Stimulated activated CD4-positive, alpha-beta T cell treated with anti-CD3 and anti-CD28 coated beads, Interleukin-4, amount 100 ng/mL, for 48 hours (primary cell): ENCODE measurements around the gene SORL1.

Experiments used
- DNase-seq, 2 donors: peaks; one replicate each; pipeline ENCODE4 v3.0.0-alpha.2; 2020; ENCODE audit warnings: low read depth in 2 of 2

The SORL1 gene

DNA sequence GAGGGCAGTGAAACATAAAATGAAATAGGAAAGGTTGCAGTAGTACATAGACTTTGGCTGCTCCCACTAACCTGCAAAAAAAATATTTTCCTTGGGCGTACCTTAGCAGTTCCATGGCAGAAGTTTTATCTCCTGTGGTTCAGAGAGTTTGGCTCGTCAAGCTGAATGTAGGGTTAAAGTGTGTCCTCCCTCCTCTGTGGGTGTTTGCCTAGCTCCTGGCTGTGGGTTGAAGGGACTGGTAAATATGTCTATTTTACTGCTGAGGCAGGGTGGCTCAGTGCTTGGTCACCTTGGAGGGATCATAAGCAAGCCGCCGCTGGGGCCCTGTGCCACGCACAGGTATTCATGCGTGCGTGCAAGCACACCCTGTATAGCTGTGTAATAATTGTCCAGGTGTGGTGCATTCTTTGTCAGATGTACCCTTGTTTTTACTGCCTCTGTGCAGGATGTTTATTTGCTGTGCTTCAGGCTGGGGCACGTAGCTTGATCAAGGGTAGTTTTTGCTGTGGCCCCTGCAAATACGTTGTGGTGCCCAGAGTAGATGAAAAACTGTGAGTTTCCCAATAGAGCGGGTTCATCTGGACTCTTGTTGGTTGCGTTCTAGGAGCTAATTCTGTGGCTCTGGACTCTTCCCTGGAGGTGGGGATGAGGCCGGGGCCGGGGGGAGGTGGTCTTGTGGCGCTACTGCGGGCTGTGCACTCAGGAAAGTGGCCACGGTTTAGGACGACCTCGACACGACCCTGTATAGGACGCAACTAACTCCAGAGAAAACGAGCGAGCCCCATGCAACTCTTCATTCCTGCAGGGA, 732 bp upstream of the SORL1 start:
- no peak for DNase-seq

DNA sequence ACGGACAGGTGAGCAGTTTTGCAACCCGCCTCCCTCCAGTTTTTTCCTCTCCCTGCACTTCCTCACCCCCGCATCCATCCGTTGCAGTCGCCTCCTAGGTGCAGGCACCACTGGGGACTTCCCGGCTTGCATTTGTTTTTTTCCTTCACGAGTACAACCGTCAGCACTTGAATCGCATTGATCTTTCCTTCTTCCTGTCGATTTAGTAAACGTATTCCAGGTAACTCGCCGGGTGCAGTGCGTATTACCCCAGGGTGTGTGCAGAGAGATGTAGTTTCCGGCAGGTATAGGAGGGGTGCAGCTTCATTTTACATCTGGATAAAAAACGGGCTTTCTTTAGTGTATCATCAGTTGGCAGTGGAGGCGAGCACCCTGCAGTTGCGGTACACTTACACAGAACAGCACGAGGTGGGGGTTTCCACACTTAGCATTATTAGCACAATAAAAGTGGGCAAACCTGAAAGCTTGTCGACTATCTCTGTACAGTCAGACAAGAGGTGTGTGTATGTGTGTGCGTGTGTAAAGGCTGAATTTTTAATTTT, 566 bp downstream of the SORL1 start, which contains the start of gene SORL1-AS1:
TSS of gene SORL1-AS1 (minus strand) at position 359 of the 542 bp plus-strand sequence.
- no peak for DNase-seq

DNA sequence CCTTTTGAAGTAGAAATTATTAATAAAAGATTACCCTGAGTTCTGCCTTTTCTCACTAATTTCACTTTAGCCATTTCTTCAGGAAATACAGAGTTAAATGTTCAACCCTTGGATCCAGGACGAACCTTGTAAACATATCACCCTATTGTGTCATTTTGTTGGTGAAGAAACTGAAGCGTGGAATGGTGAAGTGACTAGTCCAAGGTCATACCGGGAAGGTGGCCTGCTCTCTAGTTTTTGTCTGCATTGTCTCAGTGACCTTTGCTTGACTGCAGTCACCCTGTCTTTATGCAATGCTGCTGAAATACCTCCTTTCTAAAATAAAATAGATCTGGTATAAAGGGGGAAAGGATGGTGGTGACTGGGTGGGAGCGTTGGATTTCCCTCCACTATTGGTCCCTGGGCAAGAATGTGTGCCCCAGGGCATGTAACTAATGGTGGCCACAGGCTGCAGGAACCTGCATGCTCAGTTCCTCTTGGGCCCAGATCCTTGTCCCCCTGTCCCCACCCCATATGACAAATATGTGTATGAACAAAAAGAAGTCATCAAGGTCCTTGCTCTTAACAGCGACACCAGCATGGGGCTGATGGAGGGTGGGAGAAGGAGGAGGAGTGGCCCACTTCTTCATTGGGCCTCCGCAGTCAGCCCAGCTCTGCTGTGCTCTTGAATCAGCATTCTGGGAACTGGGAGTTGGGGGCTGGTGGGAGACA, 1.6 kb downstream of the SORL1 start:
- DNase-seq = no peak

DNA sequence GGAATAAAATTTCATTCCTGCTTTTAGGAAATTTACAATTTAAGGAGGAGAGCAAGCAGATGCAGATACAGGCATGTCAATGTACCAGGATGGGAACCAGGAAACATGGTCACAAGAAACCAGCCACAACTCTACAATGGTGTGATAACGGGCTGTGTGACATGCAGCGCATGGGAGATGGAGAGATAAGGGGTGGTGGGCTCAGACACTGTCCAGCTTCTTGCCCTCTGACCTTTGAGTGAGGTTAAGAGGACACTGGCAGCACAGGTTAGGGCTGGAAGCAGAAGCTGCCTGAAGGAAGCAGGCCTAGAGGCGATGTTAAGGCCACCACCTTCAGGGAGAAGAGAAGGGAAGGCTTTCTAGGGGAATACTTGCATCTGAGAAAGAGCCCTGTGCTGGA, 3.0 kb downstream of the SORL1 start:
- no peak for DNase-seq

DNA sequence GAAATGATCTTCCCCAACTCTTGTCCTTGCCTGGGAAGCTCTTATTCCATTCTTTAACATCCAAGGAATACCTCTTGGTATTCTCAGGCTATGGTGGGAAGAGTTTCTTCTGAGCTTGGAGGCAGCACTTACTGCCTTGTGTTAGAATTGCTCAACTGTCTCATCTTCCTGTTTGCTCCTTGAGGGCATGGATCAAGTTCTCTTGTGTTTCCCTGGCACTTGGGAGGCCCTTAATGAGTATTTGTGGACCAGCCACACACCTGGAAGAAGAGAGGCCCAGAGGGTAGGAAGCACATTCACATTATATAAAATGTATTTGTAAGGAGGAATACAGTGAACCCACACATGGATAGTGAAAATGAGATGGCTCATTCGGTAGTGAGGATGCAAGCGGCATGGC, 4.0 kb downstream of the SORL1 start:
- DNase-seq = no peak

DNA sequence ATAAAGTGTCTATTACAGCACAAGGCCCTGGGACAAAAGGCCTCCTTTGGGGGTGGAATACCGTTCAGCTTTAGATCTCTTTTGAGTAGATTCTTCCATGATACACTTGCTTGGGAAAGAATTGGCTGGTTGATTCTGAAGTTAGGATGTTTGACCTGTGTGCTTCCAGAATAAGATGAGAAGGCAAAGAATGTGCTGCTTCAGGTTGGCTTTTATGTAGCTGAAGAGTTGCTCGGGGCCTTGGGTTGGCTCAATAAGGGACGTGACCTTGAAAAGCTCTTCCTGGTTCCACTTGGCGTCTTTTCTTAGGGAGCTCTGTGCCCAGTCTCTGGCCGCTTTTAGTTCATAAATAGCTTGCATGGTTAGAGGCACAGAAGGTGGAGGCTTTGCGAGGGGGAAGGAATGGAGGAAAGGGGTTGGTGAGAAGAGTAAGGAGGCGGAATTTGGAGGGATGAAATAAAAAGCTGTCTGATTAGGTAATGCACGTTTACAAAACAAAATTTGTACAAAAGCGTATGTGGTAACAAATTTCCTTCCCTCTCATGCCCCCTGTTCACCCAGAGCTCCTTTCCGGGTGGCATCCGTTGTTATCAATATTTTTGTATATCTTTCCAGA, 4.8 kb downstream of the SORL1 start:
- DNase-seq = no peak

DNA sequence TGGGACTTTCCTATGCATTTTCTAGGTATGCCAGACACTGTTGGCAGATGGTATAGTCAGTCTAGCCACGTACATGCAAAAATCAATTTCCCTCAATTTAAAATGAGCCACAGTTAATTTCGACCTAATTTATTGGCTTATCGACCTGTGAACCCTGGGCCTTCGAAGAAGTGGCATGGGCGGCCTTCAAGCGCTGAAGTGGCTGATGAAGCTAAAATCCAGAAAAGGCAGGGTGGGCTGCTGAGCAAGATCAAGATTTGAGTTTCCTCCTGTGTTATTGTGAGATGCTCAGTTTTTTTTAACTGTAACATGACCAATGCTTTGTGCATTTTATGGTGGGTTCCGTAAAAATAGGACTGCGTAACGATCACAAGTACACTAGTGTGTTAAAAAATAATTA, 6.4 kb downstream of the SORL1 start:
- no peak for DNase-seq

DNA sequence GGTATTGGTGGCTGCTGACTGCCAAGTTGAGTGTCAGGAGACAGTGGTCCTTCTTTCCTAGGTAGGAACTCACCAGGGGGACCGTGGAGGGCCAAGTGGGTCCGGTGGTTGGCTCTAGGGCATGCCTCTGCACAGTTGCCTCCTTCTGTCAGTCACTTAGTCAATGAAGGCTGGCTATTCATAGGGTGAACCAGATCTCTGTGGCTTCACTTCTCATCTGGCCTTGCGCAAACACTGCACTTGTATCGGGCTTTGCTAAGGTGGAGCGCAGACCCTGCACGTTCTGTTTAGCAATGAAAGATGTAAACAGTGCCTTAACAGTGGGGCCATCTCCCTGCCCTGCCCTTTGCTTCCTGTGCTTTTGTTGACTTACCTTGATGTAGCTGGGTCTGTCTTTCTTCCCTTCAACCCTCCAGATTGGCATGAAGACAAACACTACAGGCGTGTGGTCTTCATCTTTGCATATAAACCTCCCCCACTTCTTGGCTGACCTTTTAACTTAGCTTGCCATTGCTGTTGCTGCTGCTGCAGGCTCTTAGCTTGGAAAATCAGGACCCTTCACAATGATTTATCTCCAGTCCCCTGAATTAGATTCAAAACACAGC, 7.4 kb downstream of the SORL1 start:
- no peak for DNase-seq

DNA sequence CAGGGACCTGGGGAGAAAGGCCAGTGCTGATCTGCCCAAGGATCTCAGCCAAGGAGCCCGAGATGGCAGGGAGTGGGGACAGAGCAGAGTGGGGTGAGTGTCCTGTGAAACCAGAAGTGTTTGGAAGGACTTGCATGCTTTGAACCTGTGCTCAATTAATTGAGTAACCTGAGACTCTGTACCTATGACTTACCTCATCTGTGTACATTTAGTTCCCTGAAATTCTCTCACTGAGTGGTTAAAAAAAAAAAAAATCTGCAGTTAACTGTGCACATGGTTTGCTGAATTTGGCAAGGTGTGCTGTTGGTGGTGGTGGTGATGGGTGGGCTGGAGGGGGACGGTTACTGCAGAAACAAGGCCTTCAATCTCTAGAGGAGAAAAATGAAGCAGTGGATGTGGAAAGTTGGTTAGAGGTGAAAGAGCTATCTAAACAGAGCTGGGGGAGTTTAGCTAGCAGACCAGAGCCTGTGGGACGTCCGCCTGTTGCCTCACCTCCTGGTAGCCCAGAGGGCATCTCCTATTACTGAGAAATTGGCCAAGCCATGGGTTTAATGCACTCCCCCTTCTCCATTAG, 8.9 kb downstream of the SORL1 start:
- DNase-seq = no peak

DNA sequence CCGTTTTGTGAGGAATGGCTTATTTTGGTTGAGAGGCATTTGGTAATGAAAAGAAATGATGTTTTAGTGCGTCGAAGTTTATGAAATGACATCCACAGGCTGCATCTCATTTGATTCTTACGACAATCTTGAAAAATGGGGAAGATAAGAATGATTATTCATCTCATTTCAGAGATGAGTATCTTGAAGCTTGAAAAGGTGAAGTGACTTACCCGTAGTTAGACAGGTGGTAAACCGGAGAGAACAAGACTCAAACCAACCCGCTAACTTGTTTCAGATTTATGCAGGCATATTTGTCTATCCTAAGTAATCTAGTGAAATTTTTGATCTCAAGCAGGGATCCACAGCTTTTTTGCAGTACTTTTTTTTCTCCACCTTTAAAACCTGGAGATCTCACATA, 9.7 kb downstream of the SORL1 start:
- DNase-seq = no peak

DNA sequence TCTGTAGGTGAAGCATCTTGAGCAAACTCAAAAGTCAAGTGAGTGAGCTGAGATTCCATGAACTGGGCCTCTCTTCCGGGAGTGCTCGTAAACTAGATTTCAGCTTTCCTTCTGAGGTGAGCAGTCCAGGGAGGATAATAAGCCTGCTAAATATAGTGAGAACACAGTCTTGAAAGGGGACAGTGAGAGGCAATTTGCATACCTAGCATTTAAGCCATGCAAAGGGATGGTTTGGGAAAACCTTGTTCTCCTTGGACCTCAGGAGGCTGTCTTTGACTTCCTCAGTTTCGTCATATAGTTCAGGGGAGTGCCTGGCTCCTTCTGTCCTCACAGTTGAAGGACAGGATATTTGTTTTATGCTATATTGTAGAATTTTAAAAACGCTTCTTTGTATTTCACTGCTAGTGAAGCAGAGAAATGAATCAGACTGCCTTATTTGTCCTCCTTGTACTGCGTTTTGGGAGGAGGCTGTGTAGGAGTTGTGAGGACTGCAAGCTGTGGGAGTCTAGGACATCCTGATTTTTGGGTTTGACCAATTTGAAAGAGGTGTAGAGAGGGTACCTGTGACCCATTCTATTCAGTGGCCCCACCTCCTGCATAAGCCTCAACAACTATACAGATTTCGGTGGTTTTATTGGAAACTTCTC, 11.7 kb downstream of the SORL1 start:
- DNase-seq = no peak

DNA sequence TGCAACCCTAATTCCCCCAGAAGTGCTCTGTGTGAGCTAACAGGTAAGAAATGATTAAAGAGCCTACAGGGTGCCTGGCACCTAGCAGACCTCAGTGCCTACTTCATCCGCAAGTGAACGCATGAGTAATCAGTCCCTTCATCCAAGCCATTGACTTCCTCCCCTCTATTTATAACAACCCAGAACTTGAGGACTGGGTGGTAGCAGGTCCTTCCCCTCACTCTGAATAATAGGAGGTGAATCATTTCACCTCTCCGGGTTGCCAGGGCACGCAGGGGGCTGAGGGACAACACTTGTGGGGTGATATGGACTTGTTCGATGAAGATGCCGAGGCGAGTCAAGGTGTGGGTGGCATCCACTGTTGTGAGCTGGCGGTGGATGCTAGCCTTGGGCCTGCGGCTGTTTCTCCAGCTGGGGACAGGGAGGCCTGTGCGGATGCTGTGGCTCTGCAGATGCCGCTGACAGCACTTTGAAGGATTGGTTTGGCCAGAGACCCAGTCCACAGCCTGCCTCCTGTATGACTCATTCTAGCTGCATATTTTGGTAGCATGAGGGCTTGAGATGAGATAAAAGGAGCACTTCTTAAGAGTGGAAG, 12.3 kb downstream of the SORL1 start:
- peak; percentile 71 to 80 for DNase-seq

DNA sequence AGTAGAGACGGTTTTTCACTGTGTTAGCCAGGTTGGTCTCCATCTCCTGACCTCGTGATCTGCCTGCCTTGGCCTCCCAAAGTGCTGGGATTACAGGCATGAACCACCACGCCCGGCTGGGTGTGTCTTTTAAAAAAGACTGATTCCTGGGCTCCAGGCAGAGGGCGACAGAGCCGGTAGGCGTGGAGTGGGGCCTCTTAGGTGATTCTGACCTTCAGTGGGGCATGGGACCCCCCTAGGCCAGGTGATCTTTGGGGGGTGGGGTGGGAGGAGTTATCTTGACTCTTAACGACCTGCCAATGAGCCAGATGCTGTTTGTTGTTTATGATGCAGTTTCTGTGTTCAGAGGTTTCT, 13.6 kb downstream of the SORL1 start:
- DNase-seq = no peak

DNA sequence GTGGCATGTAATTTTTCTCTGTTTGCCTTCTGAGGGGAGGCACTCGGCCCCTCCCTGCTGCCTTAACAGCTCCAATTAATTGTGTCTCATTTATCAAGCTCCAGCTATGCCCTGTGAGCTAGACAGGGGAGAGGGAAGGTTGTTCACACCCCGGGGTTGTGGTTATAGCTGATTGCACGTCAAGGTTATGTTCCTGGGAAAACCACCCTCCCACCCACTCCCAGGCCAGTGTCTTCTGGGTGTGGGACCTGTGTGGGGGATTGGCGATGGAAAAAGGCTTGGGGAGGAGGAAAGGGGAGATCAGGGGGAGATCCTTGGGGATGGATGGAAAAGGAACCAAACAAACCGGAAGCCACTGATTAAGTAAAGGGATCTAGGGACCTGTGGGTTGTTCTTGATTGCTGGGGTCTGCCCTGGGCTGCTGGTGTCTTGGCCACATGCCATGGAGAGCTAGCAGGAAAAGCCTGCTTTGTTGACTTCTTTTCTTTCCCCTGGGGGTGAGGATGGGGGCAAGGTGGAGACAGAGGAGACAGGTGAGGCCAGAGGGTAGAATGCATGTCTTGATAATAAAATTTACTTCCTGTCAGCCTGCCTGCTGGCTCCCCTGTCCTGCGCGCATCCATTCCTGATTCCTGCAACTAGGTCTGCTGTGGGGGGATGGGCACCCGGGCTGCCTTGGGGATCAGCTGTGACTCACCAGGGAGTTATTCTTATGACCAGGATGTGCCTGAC, 14.1 kb downstream of the SORL1 start:
- DNase-seq = peak in 1 of 2 donors; percentile 58

DNA sequence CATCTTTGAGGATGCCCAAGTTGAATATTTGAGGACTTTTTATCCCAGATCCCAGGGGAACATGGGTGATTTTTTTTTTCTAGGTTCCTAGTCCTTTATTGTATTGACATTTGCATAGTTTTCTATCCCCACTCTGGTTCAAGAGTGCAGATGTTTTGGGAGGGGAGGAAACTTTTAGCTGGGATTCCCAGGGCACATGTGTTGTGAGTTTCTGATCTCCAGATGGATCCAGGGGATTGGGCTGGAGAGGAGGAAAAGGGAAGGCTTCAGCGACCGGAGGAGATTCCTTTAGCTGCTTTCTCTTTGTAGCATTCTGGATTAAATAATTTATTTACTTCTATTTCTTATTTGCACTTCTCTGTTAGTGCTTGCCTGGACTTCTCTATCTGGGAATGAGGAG, 15.4 kb downstream of the SORL1 start:
- DNase-seq = no peak

DNA sequence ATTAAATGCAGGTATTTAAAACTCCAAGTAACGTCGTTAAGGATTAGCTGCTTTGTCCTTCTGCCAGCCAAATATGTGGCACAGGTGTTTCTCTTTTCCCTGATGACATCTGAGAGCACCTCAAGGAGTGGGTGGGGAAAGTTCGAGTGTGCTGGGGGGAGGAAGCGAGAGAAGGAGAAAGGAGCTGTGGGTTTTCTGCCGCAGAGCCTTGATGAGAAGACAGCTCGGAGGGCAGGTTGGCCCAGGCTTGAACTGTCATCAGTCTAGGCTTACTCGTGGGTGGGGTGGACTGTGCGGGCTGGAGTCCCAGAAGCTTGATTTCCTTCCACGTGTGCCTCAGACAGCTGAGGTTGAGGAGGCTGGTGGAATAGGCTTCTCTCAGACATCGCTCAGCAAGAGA, 15.9 kb downstream of the SORL1 start:
- peak; percentile 64 to 79 for DNase-seq

DNA sequence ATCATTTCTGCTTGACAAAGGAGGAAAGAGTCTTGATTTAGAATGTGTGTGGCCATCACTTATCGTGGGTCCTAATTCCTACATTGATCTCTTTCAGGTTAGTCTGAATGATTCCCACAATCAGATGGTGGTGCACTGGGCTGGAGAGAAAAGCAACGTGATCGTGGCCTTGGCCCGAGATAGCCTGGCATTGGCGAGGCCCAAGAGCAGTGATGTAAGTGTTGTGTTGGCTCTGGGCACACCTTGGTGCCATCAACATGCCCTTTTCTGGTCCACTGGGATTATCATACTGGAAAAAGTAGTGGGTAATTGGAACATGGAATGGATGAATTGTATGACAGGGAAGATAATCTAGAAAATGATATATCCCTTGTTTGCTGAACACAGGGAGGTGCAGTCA, 17.8 kb downstream of the SORL1 start:
- DNase-seq = no peak

DNA sequence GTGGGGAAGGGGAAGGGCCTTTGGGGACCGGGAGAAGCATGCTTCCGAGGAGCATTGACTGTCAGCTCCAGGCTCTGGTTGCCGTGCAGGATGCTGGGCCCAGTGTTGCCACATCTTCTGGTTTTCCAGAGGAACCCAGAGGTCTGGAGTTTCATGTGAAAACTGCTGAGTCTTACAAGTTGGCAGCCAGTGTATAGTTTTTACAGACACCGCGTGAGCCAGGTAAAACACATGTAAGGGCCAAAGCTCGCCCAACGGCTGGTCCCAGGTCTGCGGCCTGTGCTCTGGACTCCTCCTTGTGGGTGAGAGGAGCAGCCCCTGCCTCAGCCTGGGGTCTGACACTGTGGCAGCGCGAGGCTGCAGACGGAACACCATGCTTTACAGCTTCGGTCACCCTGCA, 19.1 kb downstream of the SORL1 start:
- DNase-seq = no peak

DNA sequence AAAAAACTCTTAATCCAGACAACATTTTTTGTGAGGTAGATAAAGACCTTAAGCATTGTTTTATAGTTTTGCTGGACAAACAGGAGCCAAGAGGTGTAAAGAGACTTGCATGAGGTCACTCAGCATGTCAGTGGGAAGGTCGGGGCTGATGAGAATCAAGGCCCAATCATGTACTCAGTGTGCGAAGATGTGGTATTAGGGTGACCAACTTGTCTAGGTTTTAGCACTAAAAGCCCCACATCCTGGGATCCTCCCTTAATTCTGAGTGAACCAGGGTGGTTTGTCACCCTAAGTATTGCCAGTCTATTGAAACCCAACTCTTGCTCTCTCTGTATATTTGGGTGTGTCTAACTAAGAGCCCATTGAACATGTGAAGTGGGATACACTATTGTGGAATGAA, 20.2 kb downstream of the SORL1 start:
- DNase-seq = no peak

DNA sequence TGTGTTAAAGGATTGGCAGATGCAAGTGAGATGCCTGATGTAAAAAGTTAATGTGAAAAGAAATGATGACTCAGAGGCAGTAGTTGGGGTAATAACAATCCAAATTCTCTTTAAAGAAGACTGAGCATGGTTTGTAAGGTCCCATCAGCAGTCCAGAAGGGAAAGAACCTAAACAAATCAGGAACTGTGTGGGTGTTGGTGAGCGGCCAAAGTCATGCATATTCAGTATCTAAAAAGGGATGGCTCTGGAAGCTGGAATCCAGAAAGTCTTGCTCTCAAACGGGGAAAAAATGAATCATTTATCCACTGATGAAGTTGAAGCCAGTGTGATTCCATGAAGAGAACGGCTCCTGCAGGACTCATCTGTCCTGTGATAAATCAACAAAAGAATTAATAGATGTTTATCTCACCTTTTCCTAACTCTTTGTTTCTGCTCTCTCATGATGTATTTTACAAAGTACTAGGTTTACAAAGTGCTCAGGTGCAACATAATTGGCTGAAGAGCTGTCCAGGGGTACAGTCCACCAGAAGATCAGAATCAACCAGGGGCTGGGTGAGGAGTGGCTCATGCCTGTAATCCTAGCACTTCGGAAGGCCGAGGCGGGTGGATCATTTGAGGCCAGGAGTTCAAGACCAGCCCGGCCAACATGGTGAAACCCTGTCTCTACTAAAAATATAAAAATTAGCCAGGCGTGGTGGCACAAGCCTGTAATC, 21.1 kb downstream of the SORL1 start:
- no peak for DNase-seq
